Stimulated activated CD8-positive, alpha-beta memory T cell treated with anti-CD3 and anti-CD28 coated beads, Interleukin-15, amount 100 ng/mL, for 24 hours (primary cell): ENCODE data around the gene DNAJC19.
"Not testable (repeated sequence)": the region's sequence is repeated elsewhere in the genome, so short reads cannot be mapped to it uniquely, and the experiment has no call there.

ENCODE experiments used
- DNase-seq: peaks from one replicate; pipeline ENCODE4 v3.0.0-alpha.2; 2020; ENCODE audit warnings: low read depth

DNAJC19 gene

DNA sequence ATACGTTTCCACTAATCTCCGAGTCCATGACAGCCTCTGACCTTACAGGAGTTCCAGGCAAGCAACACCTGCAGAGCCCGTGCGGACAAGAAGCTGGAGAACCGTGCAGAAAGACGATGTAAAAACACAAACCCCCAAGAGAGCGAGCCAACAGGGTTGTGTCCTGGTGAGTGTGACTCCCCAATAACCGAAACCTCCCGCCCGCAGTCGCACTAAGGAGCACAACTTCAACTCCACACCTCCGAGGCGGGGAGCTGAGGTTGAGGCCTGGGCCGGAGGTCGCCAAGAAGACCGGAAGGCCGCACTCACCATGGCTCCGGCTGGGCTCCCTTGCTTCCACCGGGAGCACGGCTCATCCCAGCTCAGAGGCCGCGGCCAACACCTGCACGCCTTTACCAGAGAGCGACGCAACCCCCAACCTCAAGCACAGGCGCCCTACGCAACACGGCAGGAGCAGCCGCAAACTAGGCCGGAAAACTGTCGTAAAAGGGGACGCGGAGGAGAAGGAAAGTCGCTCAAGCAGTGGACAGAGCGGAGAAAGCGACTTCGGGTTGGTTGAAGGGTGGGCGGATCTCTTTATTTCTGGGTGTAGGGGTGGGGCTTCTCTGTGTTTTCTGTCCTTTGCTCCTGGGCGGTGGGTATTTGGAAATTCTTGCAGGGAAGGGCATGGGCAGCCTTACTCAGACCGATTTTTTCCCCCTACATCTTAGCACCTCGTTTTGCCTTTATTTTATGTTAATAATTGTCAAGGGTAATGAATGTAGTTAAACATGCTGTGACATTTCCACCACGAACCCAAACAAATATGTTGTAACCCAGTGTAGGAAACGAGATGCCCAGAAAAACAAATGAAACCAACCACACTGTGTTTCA lies at the start of gene DNAJC19:
DNAJC19 (minus strand) TSS at position 446 of the 873 bp plus-strand sequence; CDS start at position 312, 134 bp downstream.
- peak; percentile 63 for DNase-seq

DNA sequence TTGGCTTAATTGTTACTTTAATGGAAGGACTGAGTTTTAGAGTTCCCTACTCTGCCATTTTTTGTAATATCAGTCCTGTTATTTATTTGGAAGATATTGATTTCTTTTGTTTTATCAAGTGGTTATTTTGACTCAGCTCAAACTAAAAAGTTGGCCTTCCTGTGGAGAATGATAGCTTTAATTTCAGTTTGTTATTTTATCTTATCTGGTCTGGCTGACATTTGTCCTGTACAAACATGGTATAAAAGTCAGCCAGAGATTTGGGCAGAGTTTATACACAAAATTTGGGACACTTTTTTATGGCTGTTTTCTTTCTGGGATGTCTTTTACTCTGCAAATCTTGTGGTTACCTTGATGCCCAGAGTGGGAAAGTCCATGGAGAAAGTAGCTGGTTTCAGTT lies 41.4 kb upstream of the DNAJC19 start:
- no peak for DNase-seq

DNA sequence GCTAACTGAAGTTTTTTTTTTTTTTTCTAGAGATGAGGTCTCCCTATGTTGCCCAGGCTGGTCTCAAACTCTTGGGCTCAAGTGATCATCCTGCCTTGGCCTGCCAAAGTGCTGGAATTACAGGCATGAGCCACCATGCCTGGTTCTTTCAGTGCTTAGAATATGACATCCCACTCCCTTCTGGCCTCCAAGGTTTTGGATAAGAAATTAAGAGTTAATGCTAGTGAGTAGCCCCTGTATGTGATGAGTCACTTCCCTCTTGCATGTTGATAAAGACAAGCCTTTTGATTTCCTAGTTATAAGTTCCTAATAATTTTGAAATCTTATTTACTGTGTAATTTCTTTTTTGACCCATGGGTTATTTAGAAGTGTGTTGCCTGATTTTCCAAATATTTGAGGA lies 35.7 kb upstream of the DNAJC19 start:
- DNase-seq = no peak

DNA sequence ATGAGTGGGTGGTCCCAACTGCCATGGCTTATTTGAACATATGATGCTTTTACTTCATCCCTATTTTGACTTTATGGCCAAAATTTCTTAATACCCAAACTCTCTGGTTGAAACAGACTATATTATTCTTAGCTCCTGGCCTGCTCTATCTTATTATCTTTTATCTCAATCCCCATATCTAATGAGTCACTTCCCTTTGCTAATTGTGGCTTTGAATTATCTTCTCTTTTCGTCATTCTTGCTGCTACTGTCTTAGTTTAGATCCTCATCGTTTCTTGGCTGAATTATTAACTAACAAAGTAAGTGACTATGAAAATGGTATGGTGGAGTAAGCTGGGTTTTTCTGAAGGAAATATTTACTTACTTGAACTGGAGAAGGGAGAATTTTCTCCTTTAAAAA lies 28.2 kb upstream of the DNAJC19 start:
- no peak for DNase-seq

DNA sequence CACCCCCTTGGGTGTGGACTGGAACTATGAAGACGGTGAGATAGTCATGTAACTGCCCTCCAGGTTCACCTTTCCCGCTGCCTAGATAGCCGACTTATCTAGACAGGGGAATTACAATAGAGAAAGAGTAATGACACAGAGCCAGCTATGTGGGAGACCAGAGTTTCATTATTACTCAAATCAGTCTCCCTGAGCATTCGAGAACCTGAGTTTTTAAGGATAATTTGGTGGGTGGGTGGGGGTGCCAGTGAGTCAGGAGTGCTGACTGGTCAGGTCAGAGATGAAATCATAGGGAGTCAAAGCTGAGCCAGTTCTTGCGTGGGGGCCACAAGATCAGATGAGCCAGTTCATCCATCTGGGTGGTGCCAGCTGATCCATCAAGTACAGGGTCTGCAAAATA lies 19.7 kb upstream of the DNAJC19 start:
- no peak for DNase-seq

DNA sequence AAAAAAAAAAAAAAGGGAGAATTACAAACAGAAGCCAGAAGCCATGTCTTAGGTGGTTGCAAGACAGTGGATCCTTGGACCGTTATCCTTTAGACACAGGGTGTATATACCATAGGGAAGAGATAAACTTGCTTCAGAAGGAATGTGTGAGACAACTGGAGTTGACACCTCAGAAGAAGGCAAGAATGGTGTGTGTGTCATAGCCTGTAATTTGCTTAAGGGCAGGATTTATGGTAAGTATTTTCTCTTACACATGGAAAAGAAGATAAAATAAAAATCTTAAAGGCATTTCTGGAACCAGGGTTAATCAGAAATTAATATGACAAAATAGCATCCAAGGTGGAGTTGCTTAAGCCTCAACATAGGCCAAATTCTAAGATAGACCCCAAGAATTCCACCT lies 19.3 kb upstream of the DNAJC19 start:
- no peak for DNase-seq

DNA sequence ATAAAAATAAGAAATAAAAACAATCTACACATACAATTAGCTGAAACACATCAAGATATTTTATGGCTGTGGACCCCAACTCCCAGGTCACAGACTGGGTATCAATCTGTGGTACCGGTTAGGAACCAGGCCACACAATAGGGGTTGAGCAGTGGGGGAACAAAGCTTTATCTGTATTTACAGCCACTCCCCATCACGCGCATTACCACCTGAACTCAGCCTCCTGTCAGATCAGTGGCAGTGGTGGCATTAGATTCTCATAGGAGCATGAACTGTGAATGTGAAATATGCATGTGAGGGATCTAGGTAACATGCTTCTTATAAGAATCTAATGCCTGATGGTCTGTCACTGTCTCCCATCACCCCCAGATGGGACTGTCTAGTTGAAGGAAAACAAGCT lies 17.7 kb upstream of the DNAJC19 start:
- no peak for DNase-seq

DNA sequence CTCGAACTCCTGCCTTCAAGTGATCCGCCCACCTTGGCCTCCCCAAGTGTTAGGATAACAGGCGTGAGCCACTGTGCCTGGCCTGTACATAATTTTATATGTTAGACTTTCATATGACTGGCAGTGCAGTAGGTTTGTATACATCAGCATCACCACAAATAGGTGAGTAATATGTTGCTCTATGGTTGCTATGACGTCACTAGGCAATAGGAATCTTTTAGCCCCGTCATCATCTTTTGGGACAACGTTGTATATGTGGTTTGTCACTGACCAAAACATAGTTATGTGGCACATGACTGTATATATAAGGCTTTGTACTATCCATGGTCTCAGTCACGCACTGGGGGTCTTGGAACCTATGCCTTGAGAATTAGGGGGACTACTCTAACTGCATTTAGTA lies 17.0 kb upstream of the DNAJC19 start:
- no peak for DNase-seq

DNA sequence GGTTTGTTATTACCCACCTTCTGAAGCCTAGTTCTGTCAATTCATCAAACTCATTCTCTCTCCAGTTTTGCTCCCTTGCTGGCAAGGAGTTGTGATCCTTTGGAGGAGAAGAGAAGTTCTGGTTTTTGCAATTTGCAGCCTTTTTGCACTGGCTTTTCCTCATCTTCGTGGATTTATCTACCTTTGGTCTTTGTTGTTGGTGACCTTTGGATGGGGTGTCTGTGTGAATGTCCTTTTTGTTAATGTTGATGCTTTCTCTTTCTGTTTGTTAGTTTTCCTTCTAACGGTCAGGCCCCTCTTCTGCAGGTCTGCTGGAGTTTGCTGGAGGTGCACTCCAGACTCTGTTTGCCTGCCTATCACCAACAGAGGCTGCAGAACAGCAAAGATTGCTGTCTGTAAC lies 13.9 kb upstream of the DNAJC19 start:
- DNase-seq = not testable (repeated sequence)

DNA sequence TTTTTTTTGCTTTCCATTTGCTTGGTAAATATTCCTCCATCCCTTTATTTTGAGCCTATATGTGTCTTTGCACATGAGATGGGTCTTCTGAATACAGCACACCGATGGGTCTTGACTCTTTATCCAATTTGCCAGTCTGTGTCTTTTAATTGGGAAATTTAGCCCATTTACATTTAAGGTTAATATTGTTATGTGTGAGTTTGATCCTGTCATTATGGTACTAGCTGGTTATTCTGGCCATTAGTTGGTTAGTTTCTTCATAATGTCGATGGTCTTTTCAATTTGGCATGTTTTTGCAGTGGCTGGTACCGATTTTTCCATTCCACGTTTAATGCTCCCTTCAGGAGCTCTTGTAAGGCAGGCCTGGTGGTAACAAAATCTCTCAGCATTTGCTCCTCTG lies 12.8 kb upstream of the DNAJC19 start:
- DNase-seq = not testable (repeated sequence)

DNA sequence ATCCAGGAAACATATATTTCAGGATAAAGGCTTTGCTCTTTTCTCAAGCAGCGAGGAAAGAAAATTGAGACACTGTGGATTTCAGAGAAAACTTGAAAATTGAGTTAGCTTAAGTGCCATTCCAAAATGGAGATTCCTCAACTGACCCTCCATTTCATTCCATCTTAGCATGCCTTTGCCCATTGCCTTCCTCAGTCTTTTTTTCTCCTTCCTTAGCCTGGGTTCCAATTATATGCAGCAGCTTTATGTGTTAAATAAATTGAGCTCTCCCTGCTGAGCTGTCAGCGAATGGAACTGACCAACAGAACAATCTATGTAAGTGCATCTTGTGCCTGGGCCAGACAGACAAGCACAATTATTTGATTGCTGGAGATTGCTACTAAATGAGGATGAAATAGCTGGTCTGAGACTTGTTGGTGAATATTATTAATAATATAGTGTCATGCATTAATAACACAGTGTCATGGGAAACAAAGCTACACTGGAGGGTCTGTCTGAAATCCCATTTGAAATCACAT lies 6.9 kb upstream of the DNAJC19 start:
- DNase-seq = no peak

DNA sequence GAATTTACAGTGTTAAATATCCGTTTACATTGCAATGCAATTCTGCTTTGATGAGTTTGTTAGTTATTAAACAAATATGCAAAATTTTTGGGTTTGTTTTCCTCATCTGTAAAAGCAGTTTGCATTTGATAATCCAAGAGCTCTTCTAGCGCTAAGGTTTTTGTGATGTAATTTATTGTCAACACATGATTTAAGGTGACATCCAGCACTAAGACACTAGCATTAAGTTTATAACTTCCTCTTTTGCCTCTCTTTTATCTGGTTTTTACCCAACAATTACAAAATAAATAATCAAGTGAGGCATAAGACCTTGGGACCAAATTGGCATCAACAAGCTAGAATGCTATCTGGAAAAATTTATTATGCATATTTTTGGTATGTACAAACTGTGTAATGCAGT lies 969 bp upstream of the DNAJC19 start:
- DNase-seq = no peak

DNA sequence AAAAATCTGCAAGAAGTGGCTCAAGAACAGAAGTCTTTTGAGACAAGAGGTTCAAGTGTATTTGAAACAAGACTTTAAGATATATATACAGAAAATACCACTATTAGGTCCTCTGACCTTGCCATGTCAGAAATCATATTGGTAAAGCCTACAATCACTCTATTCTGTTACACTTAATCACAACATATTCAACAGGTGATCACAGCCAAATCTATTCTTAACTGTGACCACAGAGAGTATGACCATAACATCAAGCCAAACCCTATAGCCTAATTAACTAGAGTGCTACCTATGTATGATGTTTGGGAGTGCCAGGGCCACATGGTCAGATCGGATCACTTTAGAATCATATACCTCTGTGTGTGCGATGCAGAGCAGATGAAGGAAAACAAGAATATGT lies 2.2 kb downstream of the DNAJC19 start:
- no peak for DNase-seq

DNA sequence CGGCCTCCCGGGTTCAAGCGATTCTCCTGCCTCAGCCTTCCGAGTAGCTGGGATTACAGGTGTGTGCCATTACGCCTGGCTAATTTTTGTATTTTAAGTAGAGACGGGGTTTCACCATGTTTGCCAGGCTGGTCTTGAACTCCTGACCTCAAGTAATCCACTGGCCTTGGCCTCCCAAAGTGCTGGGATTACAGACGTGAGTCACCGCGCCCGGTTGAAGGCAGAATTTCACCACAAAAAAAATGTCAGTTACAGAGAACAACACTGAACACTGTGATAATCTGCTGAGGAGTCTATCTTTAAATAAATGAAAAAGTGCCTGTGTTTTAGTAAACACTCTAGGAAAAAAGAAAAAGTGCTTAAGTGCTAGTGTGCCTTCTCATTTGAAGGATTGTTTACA lies 3.2 kb downstream of the DNAJC19 start:
- not testable (repeated sequence) for DNase-seq

DNA sequence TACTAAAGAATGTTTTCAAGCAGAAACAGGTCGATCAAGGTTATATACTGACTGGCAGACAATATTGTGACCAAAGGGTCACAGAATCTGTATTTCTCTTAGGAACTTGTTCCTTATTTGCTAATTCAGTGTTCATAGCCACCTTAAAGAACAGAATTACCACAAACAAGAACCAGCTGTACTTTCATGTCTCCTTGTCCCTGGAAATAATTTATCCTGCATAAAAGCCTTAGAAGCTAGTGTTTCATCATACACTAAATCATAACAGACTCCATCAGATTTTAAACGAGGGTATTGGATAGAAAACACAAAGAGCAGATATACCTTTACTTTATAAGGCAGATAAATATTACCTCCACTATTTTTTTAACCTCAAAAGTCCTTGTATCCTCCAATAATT lies 6.4 kb downstream of the DNAJC19 start:
- DNase-seq = no peak

DNA sequence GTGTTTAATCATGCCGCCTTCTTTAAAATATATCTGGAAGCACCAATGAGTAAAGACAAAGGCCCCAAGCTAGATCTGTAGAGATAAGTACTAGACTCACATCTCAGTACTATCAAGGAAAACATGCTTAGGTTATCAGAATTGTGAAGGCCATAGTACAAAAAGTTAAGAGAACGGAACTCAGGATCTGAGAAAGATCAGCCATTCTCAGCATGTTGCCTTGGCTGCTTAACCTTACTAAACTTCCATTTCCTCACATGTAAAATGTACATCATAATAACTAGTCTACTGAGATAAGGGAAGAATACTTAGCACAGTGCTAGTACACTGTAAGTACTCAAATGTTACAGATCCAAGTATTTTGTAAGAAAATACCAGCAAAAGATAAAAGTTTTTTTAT lies 7.6 kb downstream of the DNAJC19 start:
- DNase-seq = no peak

DNA sequence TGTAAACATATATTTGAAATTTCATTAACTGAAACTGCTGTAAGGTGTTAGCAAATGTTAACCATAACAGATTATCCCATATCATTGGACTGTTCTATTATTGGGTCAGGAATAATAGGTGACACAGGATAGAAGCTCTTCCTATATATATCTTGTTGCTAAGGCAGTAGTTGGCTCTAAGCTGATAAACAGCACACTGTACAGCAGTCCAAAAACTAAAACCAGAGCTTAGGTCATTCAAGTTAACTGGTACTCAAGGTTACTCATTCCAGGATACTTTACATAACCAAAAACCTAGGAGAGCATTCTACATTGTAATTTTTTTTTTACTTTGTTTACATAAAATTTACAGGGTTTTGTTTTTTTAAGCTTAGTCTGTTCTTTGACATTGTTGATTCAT lies 8.9 kb downstream of the DNAJC19 start:
- no peak for DNase-seq

DNA sequence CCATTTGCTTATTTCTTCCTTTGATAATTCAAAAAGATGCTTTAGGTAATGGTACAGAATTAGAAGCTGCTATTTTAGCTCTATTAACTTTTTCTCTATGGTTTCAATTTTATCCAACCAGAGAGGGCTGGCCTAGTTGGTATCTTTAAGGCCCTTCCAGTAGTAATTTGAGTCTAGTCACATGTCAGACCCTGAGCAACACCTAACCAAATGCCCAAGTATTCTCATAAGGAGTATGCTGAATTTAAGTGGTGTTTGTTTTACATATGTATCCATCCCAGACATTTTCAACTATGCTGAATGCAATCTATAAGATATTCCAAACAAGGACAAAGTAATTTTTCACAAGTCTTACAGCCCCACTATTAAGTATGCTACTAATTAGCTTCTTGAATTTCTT lies 9.6 kb downstream of the DNAJC19 start:
- no peak for DNase-seq

DNA sequence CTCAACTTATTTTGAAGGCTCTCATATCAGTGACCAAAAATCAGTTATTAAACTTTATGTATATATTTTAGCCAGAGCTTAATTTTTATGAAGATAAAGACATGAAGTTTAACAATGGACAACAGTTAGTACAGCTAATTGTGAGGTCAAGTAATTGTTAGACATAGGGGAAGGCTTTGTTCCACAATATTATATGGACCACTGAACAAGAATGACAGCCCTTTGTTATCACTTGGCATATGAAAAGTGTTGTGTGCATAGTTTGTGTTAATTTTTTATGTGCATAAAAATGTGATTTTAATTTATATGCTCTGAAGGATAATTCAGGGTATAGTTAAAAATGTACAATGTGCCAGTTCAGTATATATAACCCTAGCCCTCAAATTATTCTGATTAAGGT lies 12.0 kb downstream of the DNAJC19 start:
- no peak for DNase-seq

DNA sequence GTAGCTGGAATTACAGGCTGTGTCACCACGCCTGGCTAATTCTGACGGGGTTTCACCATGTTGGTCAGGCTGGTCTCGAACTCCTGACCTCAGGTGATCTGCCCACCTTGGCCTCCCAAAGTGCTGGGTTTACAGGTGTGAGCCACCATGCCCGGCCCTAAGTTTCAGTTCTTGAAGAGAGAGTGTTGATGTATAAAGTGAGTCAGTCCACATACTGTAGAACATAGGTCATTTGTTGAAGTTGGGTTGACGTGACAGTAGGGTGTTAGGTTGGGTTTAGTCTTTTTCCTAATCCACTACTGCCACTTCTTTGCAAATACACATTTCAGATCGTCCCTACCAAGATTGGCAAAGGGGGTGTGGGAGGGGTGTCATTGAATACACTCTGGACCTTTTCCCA lies 15.2 kb downstream of the DNAJC19 start:
- no peak for DNase-seq

DNA sequence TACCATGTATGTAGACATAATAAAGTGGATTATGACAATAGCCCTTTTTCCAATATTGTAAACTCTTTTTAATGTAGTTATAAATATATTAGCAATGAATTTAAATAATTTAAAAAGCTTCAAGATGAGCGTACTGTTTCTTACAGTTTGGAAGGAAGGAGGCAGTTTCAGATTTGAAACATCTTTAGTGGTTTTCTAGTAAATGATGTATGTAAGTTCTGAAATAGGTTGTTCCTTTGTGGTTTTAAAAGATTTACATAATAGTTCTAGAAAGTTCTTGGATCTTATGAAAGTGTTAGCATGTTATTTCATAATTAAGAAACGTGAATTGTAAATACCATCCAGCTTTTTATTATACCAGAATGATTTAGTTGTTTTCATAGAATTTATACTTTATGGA lies 16.0 kb downstream of the DNAJC19 start:
- DNase-seq = no peak

DNA sequence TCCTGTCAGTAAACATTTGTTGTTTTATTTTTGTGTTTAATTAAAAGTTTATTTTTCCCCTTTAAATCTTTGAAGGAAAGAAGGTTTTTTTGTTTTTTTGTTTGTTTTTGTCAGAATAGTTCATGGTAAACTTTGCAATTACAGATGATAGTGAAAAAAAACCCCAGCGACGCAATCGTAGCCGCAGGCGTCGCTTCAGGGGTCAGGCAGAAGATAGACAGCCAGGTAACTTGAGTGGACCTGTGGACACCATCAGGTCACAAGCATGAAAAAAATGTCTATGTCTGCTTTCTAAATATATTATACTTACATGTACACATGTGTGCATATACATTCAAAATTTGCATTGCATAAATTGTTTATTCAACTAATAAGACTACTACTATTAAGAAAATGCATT lies 18.6 kb downstream of the DNAJC19 start:
- DNase-seq = no peak

DNA sequence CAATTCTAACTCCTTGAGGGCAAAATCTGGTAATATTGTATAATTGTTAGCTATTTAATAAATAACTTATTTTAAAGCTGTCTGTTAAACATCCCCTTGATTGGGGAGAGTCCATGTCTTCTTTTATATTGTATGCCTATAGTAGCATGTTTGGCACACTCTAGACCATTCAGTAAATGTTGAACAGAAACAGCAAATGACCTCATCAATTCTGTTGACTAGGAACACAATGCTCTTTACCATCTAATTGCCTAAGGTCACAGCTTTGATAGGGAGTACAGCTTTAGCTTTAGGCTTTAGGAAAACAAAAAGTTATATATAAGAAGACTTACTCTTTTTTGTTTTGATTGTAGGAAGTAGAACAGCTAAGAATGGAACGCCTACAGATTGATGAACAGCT lies 27.0 kb downstream of the DNAJC19 start:
- no peak for DNase-seq

DNA sequence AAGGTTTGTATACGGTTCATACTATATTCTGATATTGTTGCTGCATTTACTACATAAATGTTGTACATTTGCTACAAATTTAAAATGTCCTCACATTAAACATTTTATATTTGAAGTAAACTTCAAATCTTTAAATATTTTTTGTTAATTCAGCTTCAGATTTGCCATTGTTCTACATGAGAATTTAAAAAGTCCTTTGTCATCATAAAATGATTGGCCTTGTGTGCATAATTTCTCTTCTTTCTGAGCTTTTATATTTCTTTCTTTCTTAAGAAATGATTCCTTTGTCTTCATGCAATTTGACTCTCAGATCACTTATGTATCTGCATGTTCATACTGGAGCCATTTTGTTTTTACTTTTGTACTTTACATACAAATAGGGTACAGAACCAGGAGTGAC lies 28.0 kb downstream of the DNAJC19 start:
- no peak for DNase-seq
